ENCODE results near the gene IPPK.
"Not testable (repeated sequence)": the region's sequence is repeated elsewhere in the genome, so short reads cannot be mapped to it uniquely, and the experiment has no call there.

The IPPK gene

GRCh38 chr9:92595930-92596329 lies 74.0 kb downstream of the IPPK start:
- no peak for DNase-seq (ENCODE audit: low spot score)

- DNase-seq (ENCODE audit: low spot score), result not testable (repeated sequence)
Measured at GRCh38 chr9:92595075-92595474, 74.9 kb downstream of the IPPK start.

GRCh38 chr9:92592946-92593861 lies 76.7 kb downstream of the IPPK start:
- DNase-seq (ENCODE audit: low spot score), result no peak

- DNase-seq (ENCODE audit: low spot score), result no peak
Measured at GRCh38 chr9:92592537-92592936, 77.4 kb downstream of the IPPK start.

- DNase-seq (ENCODE audit: low spot score), result peak; percentile 65
Measured at GRCh38 chr9:92590377-92590776, 79.6 kb downstream of the IPPK start.

GRCh38 chr9:92589923-92590322 lies 80.0 kb downstream of the IPPK start:
- DNase-seq (ENCODE audit: low spot score), result no peak

GRCh38 chr9:92576175-92576574 lies 93.8 kb downstream of the IPPK start:
- DNase-seq (ENCODE audit: low spot score), result no peak

- DNase-seq (ENCODE audit: low spot score), result not testable (repeated sequence)
Measured at GRCh38 chr9:92573612-92574011, 96.3 kb downstream of the IPPK start.

GRCh38 chr9:92571871-92572270 lies 98.1 kb downstream of the IPPK start:
- DNase-seq (ENCODE audit: low spot score), result not testable (repeated sequence)

- no peak for DNase-seq (ENCODE audit: low spot score)
Measured at GRCh38 chr9:92564982-92565381, 104.9 kb downstream of the IPPK start.

GRCh38 chr9:92564504-92564903 lies 105.4 kb downstream of the IPPK start:
- DNase-seq (ENCODE audit: low spot score), result no peak

Measured in pons (tissue), 1 donor.